ENCODE data around the gene USH2A.

DNA sequence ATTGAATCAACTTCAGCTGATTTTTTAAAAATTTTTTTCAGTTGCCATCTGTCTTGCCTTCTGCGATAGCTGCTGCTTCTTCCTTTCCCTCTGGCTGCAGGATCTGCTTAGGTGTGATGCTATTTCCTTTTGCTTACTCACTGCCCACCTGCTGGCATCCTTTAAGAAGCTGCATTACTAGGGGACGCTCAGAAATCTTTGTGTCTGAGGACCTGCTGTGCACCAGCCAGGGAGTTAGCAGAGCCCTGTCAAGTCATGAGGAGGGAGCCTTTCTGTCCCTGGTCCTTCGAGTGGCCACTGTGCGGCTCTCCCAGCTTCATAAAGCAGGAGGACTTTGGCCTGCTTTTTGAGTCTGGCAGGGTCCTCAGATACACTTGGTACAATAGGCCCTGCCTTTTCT lies 327.8 kb downstream of the USH2A start:
- TF ChIP-seq, protein P1, sequence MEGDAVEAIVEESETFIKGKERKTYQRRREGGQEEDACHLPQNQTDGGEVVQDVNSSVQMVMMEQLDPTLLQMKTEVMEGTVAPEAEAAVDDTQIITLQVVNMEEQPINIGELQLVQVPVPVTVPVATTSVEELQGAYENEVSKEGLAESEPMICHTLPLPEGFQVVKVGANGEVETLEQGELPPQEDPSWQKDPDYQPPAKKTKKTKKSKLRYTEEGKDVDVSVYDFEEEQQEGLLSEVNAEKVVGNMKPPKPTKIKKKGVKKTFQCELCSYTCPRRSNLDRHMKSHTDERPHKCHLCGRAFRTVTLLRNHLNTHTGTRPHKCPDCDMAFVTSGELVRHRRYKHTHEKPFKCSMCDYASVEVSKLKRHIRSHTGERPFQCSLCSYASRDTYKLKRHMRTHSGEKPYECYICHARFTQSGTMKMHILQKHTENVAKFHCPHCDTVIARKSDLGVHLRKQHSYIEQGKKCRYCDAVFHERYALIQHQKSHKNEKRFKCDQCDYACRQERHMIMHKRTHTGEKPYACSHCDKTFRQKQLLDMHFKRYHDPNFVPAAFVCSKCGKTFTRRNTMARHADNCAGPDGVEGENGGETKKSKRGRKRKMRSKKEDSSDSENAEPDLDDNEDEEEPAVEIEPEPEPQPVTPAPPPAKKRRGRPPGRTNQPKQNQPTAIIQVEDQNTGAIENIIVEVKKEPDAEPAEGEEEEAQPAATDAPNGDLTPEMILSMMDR (IDR thresholded peaks at IDR 0.05): no peak
- no peak for TF ChIP-seq POLR2A (IDR thresholded peaks at IDR 0.05)

Data from breast epithelium (tissue), 3 donors.